Measurements from ENCODE around the gene CAMTA1. TPM values are rescaled to one million over a fixed set of nuclear protein-coding genes. Genes with fewer than 3 reads are reported as not detected.

CAMTA1 gene
- total and polyA plus RNA-seq, 2 experiments from 2014 or later = 213 to 341 TPM

GRCh38 chr1:7315316-7315715 is 530.1 kb downstream of the CAMTA1 start:
- Histone ChIP-seq H3K27me3 (no peaks in the 10 kb centered on the region), H3K9me3 (ENCODE audit: low read depth) (no peaks in the 10 kb centered on the region), H3K4me3 (no peak overlapping the region), H3K4me1 (ENCODE audit: low read depth) (no peaks in the 10 kb centered on the region), H3K27ac (no peak overlapping the region), H3K36me3 (no peaks in the 10 kb centered on the region)
- TF ChIP-seq, protein P1, sequence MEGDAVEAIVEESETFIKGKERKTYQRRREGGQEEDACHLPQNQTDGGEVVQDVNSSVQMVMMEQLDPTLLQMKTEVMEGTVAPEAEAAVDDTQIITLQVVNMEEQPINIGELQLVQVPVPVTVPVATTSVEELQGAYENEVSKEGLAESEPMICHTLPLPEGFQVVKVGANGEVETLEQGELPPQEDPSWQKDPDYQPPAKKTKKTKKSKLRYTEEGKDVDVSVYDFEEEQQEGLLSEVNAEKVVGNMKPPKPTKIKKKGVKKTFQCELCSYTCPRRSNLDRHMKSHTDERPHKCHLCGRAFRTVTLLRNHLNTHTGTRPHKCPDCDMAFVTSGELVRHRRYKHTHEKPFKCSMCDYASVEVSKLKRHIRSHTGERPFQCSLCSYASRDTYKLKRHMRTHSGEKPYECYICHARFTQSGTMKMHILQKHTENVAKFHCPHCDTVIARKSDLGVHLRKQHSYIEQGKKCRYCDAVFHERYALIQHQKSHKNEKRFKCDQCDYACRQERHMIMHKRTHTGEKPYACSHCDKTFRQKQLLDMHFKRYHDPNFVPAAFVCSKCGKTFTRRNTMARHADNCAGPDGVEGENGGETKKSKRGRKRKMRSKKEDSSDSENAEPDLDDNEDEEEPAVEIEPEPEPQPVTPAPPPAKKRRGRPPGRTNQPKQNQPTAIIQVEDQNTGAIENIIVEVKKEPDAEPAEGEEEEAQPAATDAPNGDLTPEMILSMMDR (IDR thresholded peaks at IDR 0.05; ENCODE audit: low read depth, low read length) = no peak
- DNase-seq (ENCODE audit: low read depth in 1 of 2, low spot score in 1 of 2) = no peak

- Histone ChIP-seq H3K27me3 (no peaks in the 10 kb centered on the region), H3K4me3 (no peak overlapping the region), H3K36me3 (no peaks in the 10 kb centered on the region), H3K27ac (no peak overlapping the region), H3K4me1 (ENCODE audit: low read depth) (no peaks in the 10 kb centered on the region), H3K9me3 (ENCODE audit: low read depth) (no peaks in the 10 kb centered on the region)
- TF ChIP-seq, protein P1 (IDR thresholded peaks at IDR 0.05; ENCODE audit: low read depth, low read length) = no peak
- no peak for DNase-seq (ENCODE audit: low read depth in 1 of 2, low spot score in 1 of 2)
Measured at GRCh38 chr1:7315946-7316345, 530.7 kb downstream of the CAMTA1 start.

- no peak overlapping the region for H3K4me3 ChIP-seq
- TF ChIP-seq, protein P1 (IDR thresholded peaks at IDR 0.05; ENCODE audit: low read depth, low read length) = no peak
- H3K27me3 ChIP-seq = no peaks in the 10 kb centered on the region
- no peaks in the 10 kb centered on the region for H3K4me1 ChIP-seq (ENCODE audit: low read depth)
- DNase-seq (ENCODE audit: low read depth in 1 of 2, low spot score in 1 of 2) = no peak
- no peaks in the 10 kb centered on the region for H3K36me3 ChIP-seq
- H3K9me3 ChIP-seq (ENCODE audit: low read depth) = no peaks in the 10 kb centered on the region
- no peak overlapping the region for H3K27ac ChIP-seq
Measured at GRCh38 chr1:7317888-7318287, 532.6 kb downstream of the CAMTA1 start.

DNA sequence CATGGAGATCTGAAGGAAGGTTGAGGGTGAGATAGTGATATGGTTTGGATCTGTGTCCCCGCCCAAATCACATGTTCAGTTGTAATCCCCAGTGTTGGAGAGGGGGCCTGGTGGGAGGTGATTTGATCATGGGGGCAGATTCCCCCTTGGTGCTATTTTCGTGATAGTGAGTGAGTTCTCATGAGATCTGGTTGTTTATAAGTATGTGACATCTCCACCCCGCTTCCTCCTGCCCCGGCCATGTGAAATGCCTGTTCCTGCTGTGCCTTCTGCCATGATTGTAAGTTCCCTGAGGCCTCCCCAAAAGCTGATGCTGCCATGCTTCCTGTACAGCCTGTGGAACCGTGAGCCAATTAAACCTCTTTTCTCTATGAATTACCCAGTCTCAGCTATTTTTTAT is 533.9 kb downstream of the CAMTA1 start:
- H3K36me3 ChIP-seq = no peaks in the 10 kb centered on the region
- no peak for DNase-seq (ENCODE audit: low read depth in 1 of 2, low spot score in 1 of 2)
- no peaks in the 10 kb centered on the region for H3K27me3 ChIP-seq
- H3K9me3 ChIP-seq (ENCODE audit: low read depth) = no peaks in the 10 kb centered on the region
- TF ChIP-seq, protein P1 (IDR thresholded peaks at IDR 0.05; ENCODE audit: low read depth, low read length) = no peak
- no peaks in the 10 kb centered on the region for H3K4me1 ChIP-seq (ENCODE audit: low read depth)
- no peak overlapping the region for H3K27ac ChIP-seq
- no peak overlapping the region for H3K4me3 ChIP-seq

- Histone ChIP-seq H3K9me3 (ENCODE audit: low read depth) (no peaks in the 10 kb centered on the region), H3K4me1 (ENCODE audit: low read depth) (no peaks in the 10 kb centered on the region), H3K27me3 (no peaks in the 10 kb centered on the region), H3K27ac (no peak overlapping the region), H3K4me3 (no peak overlapping the region), H3K36me3 (no peaks in the 10 kb centered on the region)
- TF ChIP-seq, protein P1 (IDR thresholded peaks at IDR 0.05; ENCODE audit: low read depth, low read length) = no peak
- no peak for DNase-seq (ENCODE audit: low read depth in 1 of 2, low spot score in 1 of 2)
Measured at GRCh38 chr1:7320661-7321060, 535.4 kb downstream of the CAMTA1 start.

GRCh38 chr1:7322283-7322785 is 537.1 kb downstream of the CAMTA1 start:
- Histone ChIP-seq H3K4me3 (no peak overlapping the region), H3K27ac (no peak overlapping the region), H3K4me1 (ENCODE audit: low read depth) (no peaks in the 10 kb centered on the region), H3K27me3 (no peaks in the 10 kb centered on the region), H3K36me3 (no peaks in the 10 kb centered on the region), H3K9me3 (ENCODE audit: low read depth) (no peaks in the 10 kb centered on the region)
- TF ChIP-seq, protein P1 (IDR thresholded peaks at IDR 0.05; ENCODE audit: low read depth, low read length) = no peak
- DNase-seq (ENCODE audit: low read depth in 1 of 2, low spot score in 1 of 2) = no peak

Measured in cardiac muscle cell (in vitro differentiated cells and primary cell).